ENCODE measurements around the gene PNPLA7. TPM values are rescaled to one million over a fixed set of nuclear protein-coding genes. Genes with fewer than 3 reads are reported as not detected.
"Not testable (repeated sequence)": the region's sequence is repeated elsewhere in the genome, so short reads cannot be mapped to it uniquely, and the experiment has no call there.

The PNPLA7 gene
- total and polyA plus RNA-seq, 2 donors (not counting 1 experiment from before 2014, with no cell fraction given) = 18.7 to 29.9 TPM

DNA sequence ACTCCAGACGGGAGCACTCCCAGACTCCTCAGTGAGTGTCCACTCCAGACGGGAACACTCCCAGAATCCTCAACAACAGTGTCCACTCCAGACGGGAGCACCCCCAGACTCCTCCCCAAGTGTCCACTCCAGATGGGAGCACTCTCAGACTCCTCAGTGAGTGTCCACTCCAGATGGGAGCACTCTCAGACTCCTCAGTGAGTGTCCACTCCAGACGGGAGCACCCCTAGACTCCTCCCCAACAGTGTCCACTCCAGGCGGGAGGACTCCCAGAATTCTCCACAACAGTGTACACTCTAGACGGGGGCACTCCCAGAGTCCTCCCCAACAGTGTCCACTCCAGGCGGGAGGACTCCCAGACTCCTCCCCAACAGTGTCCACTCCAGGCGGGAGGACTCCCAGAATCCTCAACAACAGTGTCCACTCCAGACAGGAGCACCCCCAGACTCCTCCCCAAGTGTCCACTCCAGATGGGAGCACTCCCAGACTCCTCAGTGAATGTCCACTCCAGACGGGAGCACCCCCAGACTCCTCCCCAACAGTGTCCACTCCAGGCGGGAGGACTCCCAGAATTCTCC, 17.2 kb downstream of the PNPLA7 start:
- 92% methylated on average over 10 of the region's 10 CpGs for whole genome bisulfite sequencing (ENCODE audit: insufficient coverage)
- Histone ChIP-seq H3K9me3 (ENCODE audit: control extremely low read depth in 1 of 3, control insufficient read depth in 2 of 3, insufficient read depth in 1 of 3, low read length in 2 of 3) (peaks cover 1 to 26% (median 8%) of the 10 kb centered on the region in 3 donors), H4K20me1 (ENCODE audit: control insufficient read depth, insufficient read depth, low read length, poor library complexity, severe bottlenecking) (peaks cover 13% of the 10 kb centered on the region), H3K79me2 (ENCODE audit: control insufficient read depth, insufficient read depth, low read length) (peaks cover 27% of the 10 kb centered on the region), H3K4me1 (ENCODE audit: control insufficient read depth in 2 of 2, insufficient read depth in 2 of 2, low read length in 2 of 2) (peaks cover 19 to 28% of the 10 kb centered on the region in 2 donors)
- H3K27ac ChIP-seq (ENCODE audit: low read length in 2 of 2); ATAC-seq (ENCODE audit: low read depth); H3K36me3 ChIP-seq (replicated peaks in 1 of 2; ENCODE audit: control extremely low read depth in 1 of 2, control insufficient read depth in 1 of 2, extremely low read depth in 1 of 2, insufficient read depth in 2 of 2, low read length in 1 of 2); H3K27me3 Mint-ChIP-seq; H3K27ac Mint-ChIP-seq; H3K4me3 ChIP-seq (ENCODE audit: control extremely low read depth in 1 of 5, extremely low read depth in 1 of 5, insufficient read depth in 1 of 5, low read depth in 2 of 5, low read length in 4 of 5); DNase-seq; POLR2A ChIA-PET; H3K4me3 Mint-ChIP-seq; H3K9me3 Mint-ChIP-seq (ENCODE audit: insufficient read depth); H2AFZ ChIP-seq (ENCODE audit: insufficient read depth, low read depth, low read length, poor library complexity, severe bottlenecking); H3K27me3 ChIP-seq (replicated peaks in 1 of 4; ENCODE audit: control extremely low read depth in 1 of 4, control insufficient read depth in 3 of 4, insufficient read depth in 4 of 4, low read length in 3 of 4); CTCF ChIA-PET; H3K9ac ChIP-seq (ENCODE audit: low read length); H3K4me2 ChIP-seq (replicated peaks; ENCODE audit: low read depth, low read length, poor library complexity, severe bottlenecking): not testable (repeated sequence)
- H3K4me1 Mint-ChIP-seq = peaks cover 35% of the 10 kb centered on the region
- intact Hi-C loops (cut with micrococcal nuclease) = loop anchor here (10.0 kb wide), 1 partner anchor 238 kb away; no protein-coding TSS in a partner anchor

DNA sequence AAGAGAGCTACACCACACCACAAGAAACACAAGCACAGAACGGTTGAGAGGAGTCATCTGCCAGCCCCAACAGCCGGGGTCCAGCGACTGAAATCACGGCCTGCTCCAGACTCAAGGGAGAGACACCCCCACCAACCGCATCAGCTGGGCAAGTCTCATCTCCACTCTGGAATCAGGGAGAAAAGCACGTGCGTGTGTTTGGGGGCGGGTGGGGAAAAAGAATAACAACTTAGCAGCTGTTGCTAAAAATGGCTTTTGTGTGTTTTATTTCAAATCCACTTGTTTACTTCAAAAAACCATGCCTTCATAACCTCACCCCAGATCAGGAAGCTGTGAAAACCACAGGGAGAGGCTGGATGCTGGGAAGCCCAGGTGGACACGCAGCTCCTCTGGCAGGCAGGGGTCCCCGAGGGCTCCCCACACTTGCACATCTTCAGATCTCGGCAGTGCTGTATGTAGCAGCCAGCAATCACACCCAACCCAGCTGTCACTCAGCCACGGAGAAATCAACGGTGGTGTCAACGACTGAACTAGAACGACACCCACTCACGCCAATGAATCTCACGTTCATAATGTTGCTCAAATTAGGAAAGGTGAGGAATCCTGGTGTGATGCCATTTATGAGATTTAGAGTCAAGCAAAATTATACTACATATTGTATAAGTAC, 19.0 kb downstream of the PNPLA7 start:
- peaks cover 27% of the 10 kb centered on the region for H3K79me2 ChIP-seq (ENCODE audit: control insufficient read depth, insufficient read depth, low read length)
- H2AFZ ChIP-seq (ENCODE audit: insufficient read depth, low read depth, low read length, poor library complexity, severe bottlenecking) = peak overlapping the region; percentile 6
- H3K9me3 ChIP-seq (ENCODE audit: control extremely low read depth in 1 of 3, control insufficient read depth in 2 of 3, insufficient read depth in 1 of 3, low read length in 2 of 3) = peaks cover 0 to 10% (median 3%) of the 10 kb centered on the region in 3 donors
- H3K4me3 ChIP-seq (ENCODE audit: control extremely low read depth in 1 of 5, extremely low read depth in 1 of 5, insufficient read depth in 1 of 5, low read depth in 2 of 5, low read length in 4 of 5) = no peak overlapping the region
- intact Hi-C loops (cut with micrococcal nuclease) = loop anchor here (10.0 kb wide), 1 partner anchor 236 kb away; no protein-coding TSS in a partner anchor
- Mint-ChIP-seq H3K27me3 (no peaks in the 10 kb centered on the region), H3K27ac (no peak overlapping the region), H3K4me1 (peaks cover 21% of the 10 kb centered on the region), H3K4me3 (no peak overlapping the region), H3K9me3 (ENCODE audit: insufficient read depth) (peaks cover 2% of the 10 kb centered on the region)
- CTCF ChIA-PET = no interaction called here
- H3K4me2 ChIP-seq (replicated peaks; ENCODE audit: low read depth, low read length, poor library complexity, severe bottlenecking) = no peak overlapping the region
- no peak overlapping the region for H3K27ac ChIP-seq (ENCODE audit: low read length in 2 of 2)
- TF ChIP-seq EZH2 (IDR thresholded peaks at IDR 0.05; ENCODE audit: borderline replicate concordance, insufficient read depth, low read depth, low read length, poor library complexity, severe bottlenecking) = no peak
- TF ChIP-seq, protein P1, sequence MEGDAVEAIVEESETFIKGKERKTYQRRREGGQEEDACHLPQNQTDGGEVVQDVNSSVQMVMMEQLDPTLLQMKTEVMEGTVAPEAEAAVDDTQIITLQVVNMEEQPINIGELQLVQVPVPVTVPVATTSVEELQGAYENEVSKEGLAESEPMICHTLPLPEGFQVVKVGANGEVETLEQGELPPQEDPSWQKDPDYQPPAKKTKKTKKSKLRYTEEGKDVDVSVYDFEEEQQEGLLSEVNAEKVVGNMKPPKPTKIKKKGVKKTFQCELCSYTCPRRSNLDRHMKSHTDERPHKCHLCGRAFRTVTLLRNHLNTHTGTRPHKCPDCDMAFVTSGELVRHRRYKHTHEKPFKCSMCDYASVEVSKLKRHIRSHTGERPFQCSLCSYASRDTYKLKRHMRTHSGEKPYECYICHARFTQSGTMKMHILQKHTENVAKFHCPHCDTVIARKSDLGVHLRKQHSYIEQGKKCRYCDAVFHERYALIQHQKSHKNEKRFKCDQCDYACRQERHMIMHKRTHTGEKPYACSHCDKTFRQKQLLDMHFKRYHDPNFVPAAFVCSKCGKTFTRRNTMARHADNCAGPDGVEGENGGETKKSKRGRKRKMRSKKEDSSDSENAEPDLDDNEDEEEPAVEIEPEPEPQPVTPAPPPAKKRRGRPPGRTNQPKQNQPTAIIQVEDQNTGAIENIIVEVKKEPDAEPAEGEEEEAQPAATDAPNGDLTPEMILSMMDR (IDR thresholded peaks at IDR 0.05) = no peak
- peaks cover 9 to 12% of the 10 kb centered on the region in 2 donors for H3K4me1 ChIP-seq (ENCODE audit: control insufficient read depth in 2 of 2, insufficient read depth in 2 of 2, low read length in 2 of 2)
- DNase-seq = no peak
- 3% methylated on average over 6 of the region's 17 CpGs for WGBS (ENCODE audit: insufficient coverage)
- POLR2A ChIA-PET = no interaction called here
- H3K27me3 ChIP-seq (replicated peaks in 1 of 4; ENCODE audit: control extremely low read depth in 1 of 4, control insufficient read depth in 3 of 4, insufficient read depth in 4 of 4, low read length in 3 of 4) = no peaks in the 10 kb centered on the region
- no peaks in the 10 kb centered on the region for H3K36me3 ChIP-seq (replicated peaks in 1 of 2; ENCODE audit: control extremely low read depth in 1 of 2, control insufficient read depth in 1 of 2, extremely low read depth in 1 of 2, insufficient read depth in 2 of 2, low read length in 1 of 2)
- peaks cover 13% of the 10 kb centered on the region for H4K20me1 ChIP-seq (ENCODE audit: control insufficient read depth, insufficient read depth, low read length, poor library complexity, severe bottlenecking)
- no peak overlapping the region for H3K9ac ChIP-seq (ENCODE audit: low read length)
- no peak for ATAC-seq (ENCODE audit: low read depth)

Measured in B cell (primary cell).